ENCODE results near the gene KRTAP5-2.
"Not testable (repeated sequence)": the region's sequence is repeated elsewhere in the genome, so short reads cannot be mapped to it uniquely, and the experiment has no call there.

The KRTAP5-2 gene

GRCh38 chr11:1586699-1587098 lies 11.4 kb downstream of the KRTAP5-2 start:
- no peak for DNase-seq

DNA sequence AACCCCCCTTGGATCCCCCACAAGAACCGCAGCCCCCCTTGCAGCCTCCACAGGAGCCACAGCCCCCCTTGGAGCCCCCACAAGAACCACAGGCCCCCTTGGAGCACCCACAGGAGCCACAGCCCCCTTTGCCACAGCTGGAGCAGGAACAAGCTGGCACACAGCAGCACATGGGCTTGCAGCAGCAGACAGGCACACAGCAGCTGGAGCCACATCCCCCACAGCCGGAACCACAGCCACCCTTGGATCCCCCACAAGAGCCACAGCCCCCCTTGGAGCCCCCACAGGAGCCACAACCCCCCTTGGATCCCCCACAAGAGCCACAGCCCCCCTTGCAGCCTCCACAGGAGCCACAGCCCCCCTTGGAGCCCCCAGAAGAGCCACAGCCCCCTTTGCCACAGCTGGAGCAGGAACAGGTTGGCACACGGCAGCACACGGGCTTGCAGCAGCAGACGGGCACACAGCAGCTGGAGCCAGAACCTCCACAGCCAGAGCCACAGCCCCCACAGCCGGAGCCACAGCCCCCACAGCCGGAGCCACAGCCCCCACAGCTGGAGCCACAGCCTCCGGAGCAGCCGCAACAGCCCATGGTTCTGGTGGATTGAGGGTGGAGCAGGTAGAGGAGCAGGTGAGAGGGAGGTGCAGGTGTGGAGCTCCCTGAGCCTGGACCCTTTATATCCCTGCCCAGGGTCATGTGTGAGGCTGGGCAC lies 13.3 kb downstream of the KRTAP5-2 start, which contains the start of gene KRTAP5-1:
Gene KRTAP5-1 (minus strand): TSS at position 623 of the 710 bp plus-strand sequence. CDS start 34 bp downstream, at position 589.
- DNase-seq = not testable (repeated sequence)

GRCh38 chr11:1582909-1583308 lies 15.2 kb downstream of the KRTAP5-2 start:
- not testable (repeated sequence) for DNase-seq

DNA sequence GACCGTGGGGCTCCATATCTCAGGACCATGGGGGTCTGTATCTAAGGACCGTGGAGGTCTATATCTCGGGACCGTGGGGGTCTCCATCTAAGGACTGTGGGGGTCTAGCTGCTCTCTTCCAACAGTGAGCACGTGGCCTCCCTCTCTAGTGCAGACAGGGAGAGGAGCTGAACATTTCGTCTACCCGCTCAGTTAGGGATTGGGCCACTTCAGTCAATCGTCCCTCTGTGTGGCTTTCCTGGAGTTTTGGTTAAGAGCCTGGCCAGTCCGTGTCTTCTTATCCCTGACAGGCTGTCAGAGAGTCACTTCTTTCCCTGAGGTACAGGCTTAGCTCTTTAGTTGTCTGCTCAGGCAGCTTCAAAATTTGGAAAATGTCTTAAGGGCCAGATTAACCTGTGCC lies 16.1 kb downstream of the KRTAP5-2 start:
- no peak for DNase-seq

DNA sequence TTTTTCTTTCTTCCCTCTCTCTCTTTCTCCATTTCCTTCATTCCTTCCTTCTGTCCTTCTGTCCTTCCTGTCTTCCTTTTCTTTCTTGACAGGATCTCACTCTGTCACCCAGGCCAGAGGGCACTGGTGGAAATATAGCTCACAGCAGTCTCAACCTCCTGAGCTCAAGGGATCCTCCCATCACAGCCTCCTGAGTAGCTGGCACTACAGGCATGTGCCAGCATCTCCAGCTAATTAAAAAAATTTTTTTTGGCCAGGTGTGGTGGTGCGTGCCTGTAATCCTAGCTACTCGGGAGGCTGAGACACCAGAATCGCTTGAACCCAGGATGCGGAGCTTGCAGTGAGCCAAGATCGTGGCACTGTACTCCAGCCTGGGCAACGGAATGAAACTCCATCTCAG lies 21.3 kb downstream of the KRTAP5-2 start:
- no peak for DNase-seq

- DNase-seq = not testable (repeated sequence)
Measured at GRCh38 chr11:1575756-1576155, 22.3 kb downstream of the KRTAP5-2 start.

GRCh38 chr11:1574933-1575242 lies 23.2 kb downstream of the KRTAP5-2 start:
- no peak for DNase-seq

GRCh38 chr11:1574238-1574932 lies 23.7 kb downstream of the KRTAP5-2 start:
- DNase-seq = peak; percentile 85

GRCh38 chr11:1573903-1574237 lies 24.2 kb downstream of the KRTAP5-2 start:
- peak; percentile 85 for DNase-seq

- peak; percentile 32 for DNase-seq
Measured at GRCh38 chr11:1573077-1573902, 24.8 kb downstream of the KRTAP5-2 start.

DNA sequence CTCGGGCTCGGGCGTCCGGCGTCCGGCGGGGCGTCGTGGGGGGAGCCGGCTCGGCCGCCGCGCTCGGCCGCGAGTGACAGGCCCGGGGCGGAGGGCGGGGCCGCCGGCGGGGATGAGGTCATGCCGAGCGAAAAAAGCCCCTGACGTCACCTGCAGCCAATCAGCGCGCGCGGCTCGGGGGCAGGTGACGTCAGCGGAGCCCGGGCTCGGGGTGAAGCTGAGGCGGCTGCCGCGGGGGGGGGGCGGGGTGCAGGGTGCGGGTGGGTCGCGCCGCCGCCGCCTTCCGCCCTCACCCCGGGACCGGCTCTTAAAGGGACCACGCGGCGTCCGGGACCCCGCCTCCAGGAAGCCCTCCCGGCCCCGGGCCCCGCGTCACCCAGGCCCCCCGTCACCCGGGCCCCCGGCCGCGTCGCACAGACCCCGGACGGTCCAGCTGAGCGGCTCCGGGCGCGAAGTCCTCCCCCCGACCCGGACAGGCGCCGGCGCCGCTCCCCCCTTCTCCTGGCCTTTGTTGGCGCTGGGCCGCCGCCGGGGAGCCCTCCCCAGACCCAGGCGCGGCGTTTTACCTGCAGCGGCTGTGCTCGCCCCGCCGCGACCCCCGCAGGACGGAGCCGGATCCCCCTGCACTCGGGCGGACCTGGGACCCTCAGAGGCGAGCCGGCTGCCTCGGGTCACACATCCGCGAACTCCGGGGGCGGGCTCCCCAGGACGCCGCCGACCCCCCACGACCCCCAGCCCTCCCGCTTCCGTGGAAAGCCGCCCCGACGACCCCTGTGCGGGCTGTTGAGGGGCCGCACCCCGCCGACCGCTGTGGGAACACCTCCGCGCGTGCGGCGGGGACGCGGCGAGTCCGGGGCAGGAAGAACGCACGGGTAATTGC lies 25.7 kb downstream of the KRTAP5-2 start, which contains the start of gene DUSP8:
Gene DUSP8 (minus strand): TSS at position 75 of the 880 bp plus-strand sequence. CDS start 6,445 bp downstream, outside the sequence.
- peak; percentile 78 for DNase-seq

DNA sequence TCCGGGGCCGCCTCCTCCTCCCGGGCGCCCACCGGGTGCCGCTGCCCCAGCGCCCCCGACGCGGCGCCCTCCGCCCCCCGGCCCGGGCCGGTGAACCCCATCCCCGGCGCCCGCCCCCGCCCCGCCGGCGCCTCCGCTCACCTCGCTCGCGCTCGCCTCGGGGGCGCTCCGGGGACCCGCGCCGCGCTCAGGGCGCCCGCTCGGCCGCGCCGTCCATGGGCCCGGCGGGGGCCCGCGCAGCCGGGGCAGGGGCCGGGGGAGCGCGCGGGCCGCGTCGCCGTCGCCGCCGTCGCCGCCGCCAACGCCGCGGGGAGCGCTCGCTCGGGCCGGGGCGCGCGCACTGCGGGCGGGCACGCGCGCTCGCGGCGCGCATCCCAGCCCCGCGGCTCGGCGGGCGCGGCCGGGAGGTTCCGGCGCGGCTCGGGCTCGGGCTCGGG lies 26.3 kb downstream of the KRTAP5-2 start:
- DNase-seq = no peak

GRCh38 chr11:1570896-1571759 lies 27.0 kb downstream of the KRTAP5-2 start:
- no peak for DNase-seq

DNA sequence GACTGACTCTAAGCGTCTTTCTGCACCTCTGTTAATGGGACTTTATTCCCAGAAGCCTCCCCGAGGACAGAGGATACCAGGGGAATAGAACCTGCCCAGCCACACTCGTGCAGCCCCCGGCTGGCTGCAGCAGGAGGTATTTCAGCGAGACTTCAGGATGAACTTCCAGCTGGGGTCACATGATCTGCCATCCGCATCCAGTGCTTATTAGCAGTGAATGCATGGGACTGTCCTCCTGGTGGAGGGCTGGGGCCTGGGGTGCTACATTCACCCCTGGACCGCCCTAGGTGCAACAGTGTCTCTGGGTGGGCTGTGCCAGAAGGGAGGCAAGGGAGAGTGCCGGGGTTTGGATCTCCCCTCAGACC lies 27.6 kb downstream of the KRTAP5-2 start:
- DNase-seq = no peak

GRCh38 chr11:1570001-1570453 lies 28.1 kb downstream of the KRTAP5-2 start:
- DNase-seq = no peak

GRCh38 chr11:1569251-1569780 lies 28.8 kb downstream of the KRTAP5-2 start:
- DNase-seq = no peak

DNA sequence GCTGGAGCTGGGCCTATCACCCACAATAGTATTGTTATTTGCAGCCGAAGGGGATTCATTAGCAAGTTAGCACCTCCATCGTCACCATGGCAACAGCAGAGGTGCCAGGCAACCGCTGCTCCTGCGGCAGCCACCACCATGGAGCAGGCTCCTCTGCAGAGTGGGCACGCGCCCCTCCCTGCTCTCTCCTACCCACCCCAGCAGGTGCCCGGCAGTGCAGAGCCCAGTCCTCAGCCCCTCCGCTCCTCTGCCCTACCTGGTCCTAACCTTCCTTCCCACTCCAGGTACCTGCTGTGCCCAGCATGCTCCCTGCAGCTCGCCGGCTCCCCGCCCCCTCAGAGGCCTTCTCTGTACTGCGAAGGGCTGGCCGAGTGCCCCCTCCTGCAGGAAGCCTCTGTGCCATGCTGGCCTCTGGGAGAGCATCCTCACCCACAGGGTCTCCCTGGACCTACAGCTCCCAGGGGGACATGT lies 29.6 kb downstream of the KRTAP5-2 start:
- DNase-seq = peak; percentile 75

DNA sequence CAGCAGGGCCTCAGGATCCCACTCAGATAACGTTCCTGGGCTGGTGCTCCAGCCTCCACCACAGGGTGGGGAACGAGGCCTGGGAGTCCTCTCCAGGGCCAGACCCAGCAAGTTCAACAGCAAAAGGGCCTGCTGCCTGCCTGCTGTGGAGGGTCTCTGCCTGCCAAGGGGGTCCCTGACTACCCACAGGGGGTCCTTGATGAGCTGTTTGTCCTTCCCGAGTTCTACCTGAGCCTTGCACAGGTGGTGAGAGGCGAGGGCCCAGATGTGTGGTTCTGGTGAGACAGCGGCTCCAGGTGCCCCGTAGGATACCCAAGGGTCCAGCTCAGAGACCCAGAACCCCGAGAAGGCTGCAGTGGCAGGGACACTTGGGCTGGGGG lies 30.4 kb downstream of the KRTAP5-2 start:
- DNase-seq = no peak

- no peak for DNase-seq
Measured at GRCh38 chr11:1567052-1567720, 30.9 kb downstream of the KRTAP5-2 start.

GRCh38 chr11:1566381-1567051 lies 31.6 kb downstream of the KRTAP5-2 start:
- no peak for DNase-seq

Measured in NCI-H1105 treated with DMSO at 0.1 percent for 48 hours (cell line).